ENCODE data around the gene ITSN1.
"Not testable (repeated sequence)": the region's sequence is repeated elsewhere in the genome, so short reads cannot be mapped to it uniquely, and the experiment has no call there.

ITSN1 gene

DNA sequence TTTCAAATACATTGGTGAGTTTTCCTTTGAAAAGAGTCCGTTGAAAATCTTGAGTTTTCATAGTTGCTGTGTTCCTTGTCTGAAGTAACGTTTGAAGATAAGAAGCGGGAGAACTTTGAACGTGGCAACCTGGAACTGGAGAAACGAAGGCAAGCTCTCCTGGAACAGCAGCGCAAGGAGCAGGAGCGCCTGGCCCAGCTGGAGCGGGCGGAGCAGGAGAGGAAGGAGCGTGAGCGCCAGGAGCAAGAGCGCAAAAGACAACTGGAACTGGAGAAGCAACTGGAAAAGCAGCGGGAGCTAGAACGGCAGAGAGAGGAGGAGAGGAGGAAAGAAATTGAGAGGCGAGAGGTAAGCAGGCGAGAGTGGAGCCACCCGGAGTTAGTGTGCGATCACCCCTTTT is 129.7 kb downstream of the ITSN1 start:
- DNase-seq (ENCODE audit: low spot score): no peak

GRCh38 chr21:33774551-33774950 is 132.2 kb downstream of the ITSN1 start:
- DNase-seq (ENCODE audit: low spot score): no peak

GRCh38 chr21:33775100-33775828 is 133.0 kb downstream of the ITSN1 start:
- DNase-seq (ENCODE audit: low spot score): no peak

DNA sequence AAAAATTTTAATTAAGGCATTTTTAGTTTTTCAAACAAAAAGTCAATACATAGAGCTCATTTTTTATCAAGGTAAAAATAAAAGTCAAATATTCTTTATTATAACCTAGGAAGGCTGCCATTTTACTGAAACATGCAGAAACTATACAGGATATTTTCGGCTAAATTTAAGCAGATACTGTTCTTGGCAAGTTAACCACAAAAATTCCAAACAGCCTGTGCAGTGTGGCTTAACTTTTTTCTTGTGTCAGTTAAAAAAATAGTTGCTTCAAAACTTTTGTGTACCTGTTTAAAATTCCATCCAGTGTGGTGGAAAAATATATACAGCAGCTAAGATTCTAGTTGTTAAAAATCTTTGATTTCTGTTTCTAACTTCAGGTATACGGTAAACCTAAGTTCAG is 138.3 kb downstream of the ITSN1 start:
- DNase-seq (ENCODE audit: low spot score): no peak

- no peak for DNase-seq (ENCODE audit: low spot score)
Observed at GRCh38 chr21:33781121-33781520, 138.8 kb downstream of the ITSN1 start.

- DNase-seq (ENCODE audit: low spot score): no peak
Observed at GRCh38 chr21:33783187-33783979, 141.1 kb downstream of the ITSN1 start.

GRCh38 chr21:33787431-33787830 is 145.1 kb downstream of the ITSN1 start:
- no peak for DNase-seq (ENCODE audit: low spot score)

GRCh38 chr21:33788438-33788837 is 146.1 kb downstream of the ITSN1 start:
- not testable (repeated sequence) for DNase-seq (ENCODE audit: low spot score)

GRCh38 chr21:33789697-33790096 is 147.4 kb downstream of the ITSN1 start:
- DNase-seq (ENCODE audit: low spot score): no peak

- no peak for DNase-seq (ENCODE audit: low spot score)
Observed at GRCh38 chr21:33791073-33791472, 148.8 kb downstream of the ITSN1 start.

DNA sequence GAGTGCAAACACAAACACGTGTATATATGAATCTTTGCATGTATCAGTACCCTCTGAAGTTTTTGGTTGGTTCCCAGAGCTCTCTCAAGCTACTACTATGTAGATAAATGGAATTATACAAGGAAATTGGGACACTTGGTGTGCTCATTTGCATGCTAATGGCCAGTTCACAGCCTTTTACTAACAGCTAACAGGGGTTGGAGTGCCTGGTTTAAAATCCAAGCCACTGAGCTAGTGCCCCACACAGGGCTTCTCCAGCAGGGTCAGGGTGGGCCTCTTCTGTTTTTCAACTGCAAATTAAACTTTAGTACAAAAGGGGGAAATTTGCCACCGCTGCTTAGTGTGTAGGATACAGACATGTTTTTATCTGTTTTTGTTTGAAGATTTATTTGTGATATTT is 152.3 kb downstream of the ITSN1 start:
- no peak for DNase-seq (ENCODE audit: low spot score)

DNA sequence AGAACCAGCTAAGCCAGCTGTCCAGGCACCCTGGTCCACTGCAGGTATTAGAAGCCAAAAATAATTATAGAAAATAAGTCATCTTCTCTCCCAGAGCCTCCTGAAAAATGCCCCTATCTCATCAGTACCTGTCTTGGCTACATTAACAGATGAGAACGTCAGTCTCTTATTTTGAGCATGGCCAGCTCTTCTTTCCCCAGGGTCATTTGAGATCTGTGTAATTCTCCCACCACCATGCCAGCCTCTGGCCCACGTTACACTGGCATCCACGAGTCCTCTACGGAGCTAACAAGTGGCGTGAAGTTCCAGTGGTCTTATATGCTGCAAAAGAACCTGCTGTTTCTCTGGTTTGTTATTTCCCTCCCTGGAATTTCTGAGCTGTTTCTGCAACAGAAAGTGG is 155.3 kb downstream of the ITSN1 start:
- no peak for DNase-seq (ENCODE audit: low spot score)

GRCh38 chr21:33799378-33800090 is 157.2 kb downstream of the ITSN1 start:
- no peak for DNase-seq (ENCODE audit: low spot score)

DNA sequence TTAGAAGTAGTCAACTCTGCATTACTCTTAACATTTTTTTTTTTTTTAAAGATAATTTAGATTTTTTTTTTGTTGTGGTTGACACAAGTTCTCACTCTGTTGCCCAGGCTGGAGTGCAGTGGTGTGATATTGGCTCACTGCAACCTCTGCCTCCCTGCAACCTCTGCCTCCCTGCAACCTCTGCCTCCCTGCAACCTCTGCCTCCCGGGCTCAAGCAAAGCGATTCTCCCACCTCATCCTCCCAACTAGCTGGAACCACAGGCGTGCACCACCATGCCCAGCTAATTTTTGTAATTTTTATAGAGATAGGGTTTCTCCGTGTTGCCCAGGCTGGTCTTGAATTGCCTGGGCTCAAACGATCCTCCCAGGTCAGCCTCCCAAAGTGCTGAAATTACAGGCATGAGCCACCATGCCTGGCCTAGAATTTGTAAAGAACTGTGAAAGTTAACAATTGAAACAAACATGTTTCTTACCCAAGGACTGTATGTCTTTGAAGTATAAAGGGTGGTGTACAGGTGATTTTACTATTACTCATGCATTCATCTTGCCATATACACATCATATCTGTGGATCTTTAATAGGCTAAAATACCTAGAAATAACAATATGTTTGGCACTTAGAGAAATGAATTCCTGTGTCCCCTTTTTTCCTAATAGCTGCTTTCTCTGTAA is 158.6 kb downstream of the ITSN1 start:
- no peak for DNase-seq (ENCODE audit: low spot score)

DNA sequence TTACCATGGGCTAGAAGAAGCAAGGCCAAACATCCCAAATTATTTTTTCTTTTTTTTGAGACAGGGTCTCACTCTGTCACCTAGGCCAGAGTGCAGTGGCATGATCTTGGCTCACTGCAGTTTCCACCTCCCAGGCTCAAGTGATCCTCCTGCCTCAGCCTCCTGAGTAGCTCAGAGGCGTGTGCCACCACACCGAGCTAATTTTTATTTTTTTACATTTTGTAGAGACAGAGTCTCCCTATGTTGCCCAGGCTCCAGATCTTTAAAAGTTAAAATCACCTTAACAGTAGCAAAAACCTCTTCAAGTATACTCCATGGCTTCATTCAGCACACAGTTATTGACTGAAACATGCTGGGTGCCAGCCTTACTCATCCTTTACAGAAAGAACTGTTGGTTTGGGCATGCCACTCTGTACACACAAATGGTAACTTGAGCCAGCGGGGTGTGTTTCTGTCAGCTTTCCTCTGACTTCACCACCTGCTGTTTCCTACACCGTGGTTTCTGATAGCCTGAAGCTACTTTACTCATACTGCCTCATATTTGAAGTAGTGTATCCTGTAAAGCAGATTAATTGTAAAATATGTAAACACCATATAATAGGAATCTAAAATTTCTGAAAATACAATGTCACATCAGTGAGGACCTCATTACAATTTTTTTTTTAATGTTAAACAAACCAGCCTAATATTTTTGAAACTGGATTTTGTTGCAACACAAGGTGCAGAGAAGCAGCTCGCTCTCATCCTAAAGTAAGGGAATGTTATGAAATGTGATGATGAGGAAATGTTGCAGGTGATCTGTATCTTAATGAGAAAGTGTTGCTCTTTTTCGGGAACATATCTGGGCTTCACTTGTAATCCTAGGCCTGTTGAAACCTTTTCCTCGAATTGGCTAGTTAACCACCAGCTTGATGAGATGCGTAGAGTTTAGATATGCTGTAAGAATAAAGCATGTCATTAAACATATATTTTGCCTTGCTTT is 159.4 kb downstream of the ITSN1 start:
- peak; percentile 50 for DNase-seq (ENCODE audit: low spot score)

GRCh38 chr21:33802481-33802880 is 160.2 kb downstream of the ITSN1 start:
- no peak for DNase-seq (ENCODE audit: low spot score)

- no peak for DNase-seq (ENCODE audit: low spot score)
Observed at GRCh38 chr21:33808715-33809367, 166.5 kb downstream of the ITSN1 start.

DNA sequence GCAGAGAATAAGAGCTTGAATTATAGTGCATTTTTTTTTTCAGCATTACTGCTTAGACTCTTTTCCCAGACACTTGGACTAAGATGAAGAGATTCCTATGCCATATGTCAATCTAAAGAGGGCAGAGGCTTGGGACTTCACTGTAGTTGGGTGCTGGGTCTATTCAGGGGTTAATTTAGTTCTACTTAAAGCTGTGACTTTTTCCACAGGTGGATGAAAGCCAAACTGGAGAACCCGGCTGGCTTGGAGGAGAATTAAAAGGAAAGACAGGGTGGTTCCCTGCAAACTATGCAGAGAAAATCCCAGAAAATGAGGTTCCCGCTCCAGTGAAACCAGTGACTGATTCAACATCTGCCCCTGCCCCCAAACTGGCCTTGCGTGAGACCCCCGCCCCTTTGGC is 168.5 kb downstream of the ITSN1 start:
- no peak for DNase-seq (ENCODE audit: low spot score)

DNA sequence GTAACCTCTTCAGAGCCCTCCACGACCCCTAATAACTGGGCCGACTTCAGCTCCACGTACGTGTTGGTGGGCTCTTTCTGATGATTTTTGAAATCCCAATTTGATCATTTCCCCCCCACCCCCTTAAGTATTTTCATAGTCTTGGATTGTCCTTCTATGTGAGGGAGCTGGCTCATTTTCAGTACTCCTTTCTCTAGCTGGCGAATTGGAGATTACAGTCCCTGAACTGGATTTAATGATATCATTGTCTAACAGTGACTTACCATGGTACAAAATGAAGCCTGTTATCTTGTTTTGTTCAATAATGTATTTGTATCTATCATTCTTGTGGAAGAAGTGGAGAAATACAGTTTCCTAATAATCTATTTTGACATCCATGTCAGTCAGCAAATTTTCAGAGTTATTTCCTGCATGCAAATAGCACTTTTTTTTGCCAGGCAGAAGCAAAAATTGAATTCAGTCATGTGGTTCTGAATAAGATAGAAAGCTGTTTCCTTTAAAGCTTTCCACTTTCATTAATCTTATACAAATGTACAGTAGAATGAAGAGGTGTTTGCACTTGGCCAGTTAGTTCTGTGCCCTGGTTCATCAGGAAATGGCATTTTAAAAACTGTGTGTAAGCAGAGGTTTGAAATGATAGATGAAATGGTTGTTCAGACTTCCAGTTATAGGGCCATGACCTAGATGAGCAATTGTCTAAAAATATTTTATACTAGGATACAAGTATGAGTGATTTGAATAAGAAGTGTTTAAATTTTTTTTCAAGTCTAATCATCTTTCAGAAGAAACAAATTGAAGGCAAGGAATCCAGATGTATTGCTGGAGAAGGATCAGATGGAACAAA is 169.1 kb downstream of the ITSN1 start:
- DNase-seq (ENCODE audit: low spot score): no peak

All from SW480 (cell line).